Endodermal cell (in vitro differentiated cells): Measurements from ENCODE around the gene TTC16. TPM values are rescaled to one million over a fixed set of nuclear protein-coding genes. Genes with fewer than 3 reads are reported as not detected.
"Not testable (repeated sequence)": the region's sequence is repeated elsewhere in the genome, so short reads cannot be mapped to it uniquely, and the experiment has no call there.

ENCODE experiments used
- DNase-seq: peaks from one replicate; pipeline ENCODE4 v3.0.0-alpha.2; 2017
- H3K27ac ChIP-seq: 2 replicates; pipeline ENCODE4 v1.5.1; 2013; ENCODE audit warnings: mild to moderate bottlenecking, low read depth, low read length, moderate library complexity
- H3K27me3 ChIP-seq: 2 replicates; pipeline ENCODE4 v1.6.1; 2013; ENCODE audit warnings: mild to moderate bottlenecking, low read length, moderate library complexity; ENCODE audit not compliant: insufficient read depth, control insufficient read depth, poor library complexity, severe bottlenecking
- H3K36me3 ChIP-seq: 2 replicates; pipeline ENCODE4 v1.7.0; 2013; ENCODE audit warnings: mild to moderate bottlenecking, low read length, moderate library complexity; ENCODE audit not compliant: control insufficient read depth, insufficient read depth
- H3K4me1 ChIP-seq: one replicate; pipeline ENCODE4 v1.7.0; 2013; ENCODE audit warnings: low read length; ENCODE audit not compliant: control insufficient read depth, insufficient read depth
- H3K4me3 ChIP-seq: 2 replicates; pipeline ENCODE4 v1.5.1; 2013; ENCODE audit warnings: mild to moderate bottlenecking, low read length, moderate library complexity
- H3K9ac ChIP-seq: 2 replicates; pipeline ENCODE4 v1.6.1; 2013; ENCODE audit warnings: mild to moderate bottlenecking, low read length, moderate library complexity; ENCODE audit not compliant: poor library complexity, severe bottlenecking; ENCODE audit errors: extremely low read depth
- H3K9me3 ChIP-seq: 2 replicates; pipeline ENCODE4 v1.6.1; 2013; ENCODE audit warnings: mild to moderate bottlenecking, low read length, moderate library complexity; ENCODE audit not compliant: control insufficient read depth
- H3K27ac Mint-ChIP-seq: 2 replicates; pipeline ENCODE4 v1.8.0; 2020; ENCODE audit warnings: mixed read lengths
- H3K27me3 Mint-ChIP-seq: 2 replicates; pipeline ENCODE4 v1.8.0; 2021; ENCODE audit warnings: mild to moderate bottlenecking, mixed read lengths; ENCODE audit not compliant: insufficient read depth
- H3K36me3 Mint-ChIP-seq: 2 replicates; pipeline ENCODE4 v1.8.0; 2020; ENCODE audit warnings: low read depth, mixed read lengths
- H3K4me1 Mint-ChIP-seq: 2 replicates; pipeline ENCODE4 v1.8.0; 2020; ENCODE audit warnings: mixed read lengths
- H3K4me3 Mint-ChIP-seq: 2 replicates; pipeline ENCODE4 v1.8.0; 2020; ENCODE audit warnings: mild to moderate bottlenecking, moderate library complexity, mixed read lengths
- H3K9me3 Mint-ChIP-seq: 2 replicates; pipeline ENCODE4 v1.8.0; 2020; ENCODE audit warnings: mild to moderate bottlenecking, mixed read lengths
- CTCF ChIP-seq: fragments of 200-600 bp; sonication (generic); conservative IDR thresholded peaks from 2 replicates; pipeline ENCODE4 v1.5.0; 2021; ENCODE audit warnings: antibody characterized with exemption, mild to moderate bottlenecking
- WGBS, 2 experiments: methylation state at CpG; one replicate each; pipeline versions ENCODE4 v1.1.5 to v1.1.7; 2013; ENCODE audit warnings: missing lambda C conversion rate in 2 of 2, mixed read lengths in 1 of 2; ENCODE audit not compliant: insufficient coverage in 1 of 2, insufficient read length in 1 of 2; 5-methylcytosine and 5-hydroxymethylcytosine counted together
- total RNA-seq, 2 donors: library from RNA; stranded (reverse); fragmentation: NEBNext Ultra II Directional in 1 of 2; extraction: Animal tissue kit (Norgen Biotek cat#: 25700) in 1 of 2; gene quantifications; 2 replicates in 1 of 2; 3 replicates in 1 of 2; pipeline ENCODE4 v1.2.1, GENCODE V29; 2021

TTC16 gene
- total RNA-seq, 2 donors from 2014 or later, result not detected

- DNase-seq, result peak; percentile 57
Observed at GRCh38 chr9:127779136-127779981, 63.5 kb downstream of the TTC16 start.

GRCh38 chr9:127780126-127780885 lies 64.4 kb downstream of the TTC16 start:
- H3K4me3 Mint-ChIP-seq, result no peak overlapping the region
- Histone ChIP-seq H3K4me3 (no peak overlapping the region), H3K36me3 (no peaks in the 10 kb centered on the region), H3K27me3 (no peaks in the 10 kb centered on the region), H3K27ac (no peak overlapping the region), H3K9me3 (no peaks in the 10 kb centered on the region), H3K9ac (no peak overlapping the region), H3K4me1 (no peaks in the 10 kb centered on the region)
- peak; percentile 57 for DNase-seq
- no peaks in the 10 kb centered on the region for H3K36me3 Mint-ChIP-seq
- no peaks in the 10 kb centered on the region for H3K4me1 Mint-ChIP-seq
- 87 to 93% methylated on average over 12 to 20 of the region's 20 CpGs for WGBS, 2 experiments
- TF ChIP-seq CTCF, result no peak
- no peak overlapping the region for H3K27ac Mint-ChIP-seq
- no peaks in the 10 kb centered on the region for H3K27me3 Mint-ChIP-seq
- no peaks in the 10 kb centered on the region for H3K9me3 Mint-ChIP-seq

More at GRCh38 chr9:127779136-127779981, 63.5 kb downstream of the TTC16 start:
- H3K4me3 ChIP-seq, result no peak overlapping the region
- no peaks in the 10 kb centered on the region for H3K9me3 ChIP-seq
- Mint-ChIP-seq H3K27me3 (no peaks in the 10 kb centered on the region), H3K27ac (no peak overlapping the region), H3K36me3 (no peaks in the 10 kb centered on the region), H3K4me3 (no peak overlapping the region), H3K4me1 (no peaks in the 10 kb centered on the region), H3K9me3 (no peaks in the 10 kb centered on the region)
- no peaks in the 10 kb centered on the region for H3K36me3 ChIP-seq
- H3K27ac ChIP-seq, result no peak overlapping the region
- WGBS, 2 experiments, result 90 to 95% methylated on average over 13 to 17 of the region's 17 CpGs
- H3K27me3 ChIP-seq, result no peaks in the 10 kb centered on the region
- H3K4me1 ChIP-seq, result no peaks in the 10 kb centered on the region
- no peak overlapping the region for H3K9ac ChIP-seq
- TF ChIP-seq CTCF, result no peak

- H3K27ac Mint-ChIP-seq, H3K27ac ChIP-seq, H3K9ac ChIP-seq, H3K27me3 Mint-ChIP-seq, H3K27me3 ChIP-seq, H3K36me3 ChIP-seq, H3K4me1 ChIP-seq, DNase-seq, H3K9me3 Mint-ChIP-seq, H3K36me3 Mint-ChIP-seq, H3K4me3 ChIP-seq, H3K4me3 Mint-ChIP-seq, H3K9me3 ChIP-seq, H3K4me1 Mint-ChIP-seq: not testable (repeated sequence)
- 93 to 94% methylated on average over 8 to 9 of the region's 9 CpGs for WGBS, 2 experiments
Observed at GRCh38 chr9:127780909-127781308, 65.0 kb downstream of the TTC16 start.

Other genes with a start within 250 kb of the TTC16 start
- 10 to 100 TPM; 27.8 to 46.8 TPM for gene STXBP1, start 103.8 kb upstream of the TTC16 start, total RNA-seq
- gene CFAP157, start 9.1 kb upstream of the TTC16 start, total RNA-seq, result under 1 TPM; 0.20 to 0.44 TPM
- gene PTRH1, start 416 bp upstream of the TTC16 start, total RNA-seq, result 10 to 100 TPM; 15.2 to 18.7 TPM
- 10 to 100 TPM; 15.7 to 16.7 TPM for gene TOR2A, start 19.2 kb downstream of the TTC16 start, total RNA-seq
- 1 to 10 TPM in 1 of 2 donors, under 1 TPM in 1; 0.77 to 1.4 TPM for gene SH2D3C, start 62.6 kb downstream of the TTC16 start, total RNA-seq
- 100 to 1,000 TPM in 1 of 2 donors, 10 to 100 TPM in 1; 97.1 to 101 TPM for gene CDK9, start 70.0 kb downstream of the TTC16 start, total RNA-seq
- gene FPGS, start 86.8 kb downstream of the TTC16 start, total RNA-seq, result 10 to 100 TPM; 75.2 to 76.4 TPM
- 1 to 10 TPM; 2.2 to 2.4 TPM for gene ENG, start 138.6 kb downstream of the TTC16 start, total RNA-seq
- 10 to 100 TPM; 19.0 to 22.8 TPM for gene AK1, start 161.6 kb downstream of the TTC16 start, total RNA-seq
- gene ST6GALNAC6, start 183.5 kb downstream of the TTC16 start, total RNA-seq, result 10 to 100 TPM; 42.3 to 44.2 TPM
- 10 to 100 TPM in 1 of 2 donors, 1 to 10 TPM in 1; 8.3 to 12.7 TPM for gene ST6GALNAC4, start 201.0 kb downstream of the TTC16 start, total RNA-seq
- gene PIP5KL1, start 214.7 kb downstream of the TTC16 start, total RNA-seq, result 1 to 10 TPM; 6.6 to 9.3 TPM
- 10 to 100 TPM; 45.7 TPM for gene DPM2, start 221.8 kb downstream of the TTC16 start, total RNA-seq